HCT116 (cell line): ENCODE measurements around the gene NEK1.
"Not testable (repeated sequence)": the region's sequence is repeated elsewhere in the genome, so short reads cannot be mapped to it uniquely, and the experiment has no call there.

Experiments used
- CEBPB ChIP-seq: IDR thresholded peaks from 2 replicates; pipeline ENCODE4 v1.6.1; 2012; ENCODE audit warnings: low read depth
- CTCF ChIP-seq, 3 experiments: fragments of 200-600 bp in 1 of 3; sonication (generic) in 1 of 3; IDR thresholded peaks in 2 of 3; conservative IDR thresholded peaks in 1 of 3; 2 replicates each; pipeline ENCODE4 v1.5.1; 2012 to 2017; ENCODE audit warnings: low read depth in 2 of 3, low read length in 2 of 3, antibody characterized with exemption in 1 of 3, borderline replicate concordance in 1 of 3, control low read depth in 1 of 3, mild to moderate bottlenecking in 1 of 3, mixed read lengths in 1 of 3, mixed run types in 1 of 3, moderate library complexity in 1 of 3; ENCODE audit not compliant: insufficient read depth in 1 of 3
- EZH2phosphoT487 ChIP-seq: fragments of 200-600 bp; IDR thresholded peaks from 2 replicates; pipeline ENCODE4 v1.6.1; 2018; ENCODE audit warnings: antibody characterized with exemption, borderline replicate concordance
- MAX ChIP-seq: IDR thresholded peaks from 2 replicates; pipeline ENCODE4 v1.6.1; 2012
- POLR2A ChIP-seq: IDR thresholded peaks from 2 replicates; pipeline ENCODE4 v1.7.0; 2011; ENCODE audit warnings: borderline replicate concordance; ENCODE audit not compliant: insufficient read depth, insufficient read length; ENCODE audit errors: extremely low read depth
- POLR2AphosphoS5 ChIP-seq: IDR thresholded peaks from 2 replicates; pipeline ENCODE4 v1.6.1; 2011; ENCODE audit warnings: mild to moderate bottlenecking, low read depth, low read length, moderate library complexity
- RAD21 ChIP-seq: IDR thresholded peaks from 2 replicates; pipeline ENCODE4 v1.6.1; 2012; ENCODE audit warnings: low read depth, mild to moderate bottlenecking

- not testable (repeated sequence) for TF ChIP-seq POLR2A; CTCF (IDR thresholded peaks at IDR 0.05 in 2 of 3, conservative IDR thresholded peaks at IDR 0.05 in 1 of 3; ENCODE audit: borderline replicate concordance in 1 of 3, insufficient read depth in 1 of 3, low read depth in 2 of 3, low read length in 2 of 3); POLR2AphosphoS5; CEBPB; EZH2phosphoT487; RAD21; MAX
These were observed 65.8 kb downstream of the NEK1 start for GRCh38 chr4:169546548-169546947.
